ACC112 (cell line): ENCODE data around the gene C11orf91.
"Not testable (repeated sequence)": the region's sequence is repeated elsewhere in the genome, so short reads cannot be mapped to it uniquely, and the experiment has no call there.

ENCODE experiments used
- H2AFZ ChIP-seq: fragments of 200-600 bp; sonication (generic); one replicate; pipeline ENCODE4 v1.6.0; 2017; ENCODE audit warnings: antibody characterized with exemption, low read length; ENCODE audit not compliant: unreplicated experiment
- H3K27ac ChIP-seq: fragments of 200-600 bp; sonication (generic); 2 replicates; pipeline ENCODE4 v1.5.1; 2014; ENCODE audit warnings: low read depth, mild to moderate bottlenecking, antibody characterized with exemption, low read length, moderate library complexity
- H3K27me3 ChIP-seq: fragments of 200-600 bp; sonication (generic); 2 replicates; pipeline ENCODE4 v1.6.1; 2014; ENCODE audit warnings: mild to moderate bottlenecking, antibody characterized with exemption, low read length, moderate library complexity, mixed read lengths; ENCODE audit not compliant: insufficient read depth
- H3K36me3 ChIP-seq: fragments of 200-600 bp; sonication (generic); 2 replicates; pipeline ENCODE4 v1.6.1; 2016; ENCODE audit warnings: mild to moderate bottlenecking, antibody characterized with exemption, low read length, moderate library complexity, mixed read lengths; ENCODE audit not compliant: insufficient read depth
- H3K4me1 ChIP-seq: fragments of 200-600 bp; sonication (generic); one replicate; pipeline ENCODE4 v1.6.1; 2016; ENCODE audit warnings: low read length, mixed read lengths; ENCODE audit not compliant: insufficient read depth, unreplicated experiment, control insufficient read depth
- H3K4me3 ChIP-seq: fragments of 200-600 bp; sonication (generic); 2 replicates; pipeline ENCODE4 v1.5.1; 2014; ENCODE audit warnings: mild to moderate bottlenecking, low read depth, low read length
- H3K79me2 ChIP-seq: fragments of 200-600 bp; sonication (generic); one replicate; pipeline ENCODE4 v1.6.0; 2016; ENCODE audit warnings: low read length; ENCODE audit not compliant: control insufficient read depth, unreplicated experiment, insufficient read depth

C11orf91 gene

DNA sequence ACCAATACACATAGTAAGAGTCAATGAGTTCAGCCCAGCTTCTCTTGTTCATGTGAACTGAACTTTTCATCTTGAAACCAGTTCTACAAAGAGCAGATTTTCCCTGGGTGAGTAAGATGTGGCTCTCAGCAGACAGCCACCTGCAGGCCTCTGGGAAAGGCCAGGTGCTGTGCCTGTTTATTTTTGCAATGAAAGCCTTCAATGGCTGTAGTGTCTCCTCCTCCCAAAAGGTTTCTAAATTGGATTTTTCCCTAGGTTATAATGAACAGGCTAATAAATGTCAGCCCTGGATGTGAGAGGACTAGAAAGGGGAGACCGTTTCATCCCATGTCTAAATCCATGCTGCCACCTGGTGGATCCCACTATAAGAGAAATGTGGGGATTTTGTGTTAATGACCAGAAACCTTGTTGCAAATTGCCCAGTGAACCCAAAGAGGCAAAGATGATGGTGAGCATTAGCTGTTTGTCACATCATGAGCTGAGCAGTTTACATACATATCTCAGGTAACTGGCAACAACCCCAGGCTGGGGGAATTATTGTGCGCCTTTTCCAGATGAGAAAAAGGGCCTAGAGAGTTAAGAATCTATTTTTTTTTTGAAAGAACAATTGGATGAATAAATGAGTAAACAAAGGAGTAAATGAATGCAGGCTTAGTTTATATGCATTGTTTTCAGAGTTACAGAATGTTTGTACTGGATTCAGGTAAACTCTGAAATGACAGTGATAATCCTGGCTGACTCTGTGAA, 12.7 kb downstream of the C11orf91 start:
- Histone ChIP-seq H3K4me1 (peaks cover 43% of the 10 kb centered on the region), H2AFZ (no peak overlapping the region), H3K27ac (peak overlapping the region; percentile 97), H3K36me3 (no peaks in the 10 kb centered on the region), H3K27me3 (no peaks in the 10 kb centered on the region), H3K79me2 (no peaks in the 10 kb centered on the region), H3K4me3 (no peak overlapping the region)

DNA sequence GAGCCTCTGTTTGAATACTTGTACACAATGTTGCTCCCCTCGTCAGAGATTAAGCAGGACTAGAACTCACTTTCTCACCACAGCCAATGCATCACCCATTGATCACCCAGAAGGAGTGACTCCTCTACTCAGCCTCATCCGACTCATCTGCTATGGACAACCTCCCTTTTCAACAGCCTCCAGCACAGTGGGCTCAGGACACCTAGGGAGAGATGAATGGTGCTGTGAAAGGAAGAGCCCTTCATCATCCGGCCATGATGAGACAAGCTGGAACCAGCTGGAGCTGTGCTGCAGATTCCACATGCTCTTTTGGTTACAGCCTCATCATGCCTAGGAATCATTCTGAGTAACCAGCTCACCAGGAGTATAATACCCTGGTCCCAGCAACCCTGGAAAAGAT, 15.5 kb downstream of the C11orf91 start:
- H3K36me3 ChIP-seq = no peaks in the 10 kb centered on the region
- peaks cover 22% of the 10 kb centered on the region for H3K4me1 ChIP-seq
- no peaks in the 10 kb centered on the region for H3K27me3 ChIP-seq
- H3K27ac ChIP-seq = no peak overlapping the region
- H2AFZ ChIP-seq = no peak overlapping the region
- H3K4me3 ChIP-seq = no peak overlapping the region
- H3K79me2 ChIP-seq = no peaks in the 10 kb centered on the region

GRCh38 chr11:33684003-33684706, 16.5 kb downstream of the C11orf91 start:
- no peaks in the 10 kb centered on the region for H3K79me2 ChIP-seq
- H3K4me1 ChIP-seq = peaks cover 12% of the 10 kb centered on the region
- no peak overlapping the region for H3K27ac ChIP-seq
- no peak overlapping the region for H2AFZ ChIP-seq
- no peak overlapping the region for H3K4me3 ChIP-seq
- H3K27me3 ChIP-seq = no peaks in the 10 kb centered on the region
- no peaks in the 10 kb centered on the region for H3K36me3 ChIP-seq

- Histone ChIP-seq H3K4me1 (no peaks in the 10 kb centered on the region), H2AFZ (no peak overlapping the region), H3K79me2 (no peaks in the 10 kb centered on the region), H3K4me3 (no peak overlapping the region), H3K27ac (no peak overlapping the region), H3K27me3 (no peaks in the 10 kb centered on the region), H3K36me3 (no peaks in the 10 kb centered on the region)
These were observed 18.2 kb downstream of the C11orf91 start for GRCh38 chr11:33682446-33682845.

- Histone ChIP-seq H3K36me3 (no peaks in the 10 kb centered on the region), H3K27ac (no peak overlapping the region), H2AFZ (no peak overlapping the region), H3K4me3 (no peak overlapping the region), H3K79me2 (no peaks in the 10 kb centered on the region), H3K4me1 (no peaks in the 10 kb centered on the region), H3K27me3 (no peaks in the 10 kb centered on the region)
These were observed 18.6 kb downstream of the C11orf91 start for GRCh38 chr11:33682019-33682418.

DNA sequence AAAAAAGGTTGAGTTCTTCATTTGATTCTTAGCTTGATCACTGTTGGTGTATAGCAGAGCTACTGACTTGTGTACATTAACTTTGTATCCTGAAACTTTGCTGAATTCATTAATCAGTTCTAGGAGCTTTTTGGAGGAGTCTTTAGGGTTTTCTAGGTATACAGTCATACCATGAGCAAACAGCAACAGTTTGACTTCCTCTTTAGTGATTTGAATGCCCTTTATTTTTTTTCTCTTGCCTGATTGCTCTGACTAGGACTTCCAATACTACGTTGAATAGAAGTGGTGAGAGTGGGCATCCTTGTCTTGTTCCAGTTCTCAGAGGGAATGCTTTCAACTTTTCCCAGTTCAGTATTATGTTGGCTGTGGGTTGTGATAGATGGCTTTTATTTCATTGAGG, 22.0 kb downstream of the C11orf91 start:
- H3K4me3 ChIP-seq, H3K79me2 ChIP-seq, H3K36me3 ChIP-seq, H3K27ac ChIP-seq, H3K4me1 ChIP-seq, H2AFZ ChIP-seq, H3K27me3 ChIP-seq: not testable (repeated sequence)

DNA sequence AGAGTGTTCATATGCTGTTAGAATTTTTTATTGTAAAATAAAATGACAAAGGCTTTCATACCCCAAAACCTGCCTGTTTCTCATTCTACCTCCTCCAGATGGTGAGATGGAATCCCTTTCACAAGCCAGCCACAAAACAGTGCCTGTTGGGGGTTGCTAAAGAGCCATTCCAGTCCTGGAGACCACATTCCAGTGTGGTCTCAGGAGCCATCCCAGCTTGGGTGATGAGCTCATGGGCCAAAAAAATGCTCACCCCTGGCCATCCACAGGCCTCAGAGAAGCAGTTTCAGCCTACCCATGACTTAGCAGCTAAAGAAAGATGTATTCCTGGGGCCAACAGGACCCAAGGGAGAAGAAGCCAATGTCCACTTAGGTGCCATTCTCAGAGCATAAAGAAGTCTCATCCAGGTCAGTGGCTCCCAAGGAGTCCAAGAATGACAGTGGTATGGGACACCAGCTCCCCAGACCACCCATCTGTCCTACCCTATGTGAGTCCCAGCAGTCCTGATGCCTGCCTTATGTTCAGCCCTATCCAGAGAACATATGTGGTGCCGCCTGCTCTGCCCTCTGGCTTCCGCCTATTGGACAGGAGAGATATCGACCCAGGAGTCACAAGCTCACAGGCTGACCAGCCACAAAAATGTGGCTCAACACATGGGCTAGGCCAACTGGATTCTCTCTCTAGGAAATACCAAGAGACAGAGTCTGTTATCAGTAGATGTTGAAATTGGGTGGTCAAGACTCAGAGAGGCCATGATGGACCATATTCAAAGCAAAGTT, 26.4 kb downstream of the C11orf91 start:
- no peaks in the 10 kb centered on the region for H3K36me3 ChIP-seq

GRCh38 chr11:33672273-33672672, 28.4 kb downstream of the C11orf91 start:
- Histone ChIP-seq H3K27ac (no peak overlapping the region), H3K4me3 (no peak overlapping the region), H3K79me2 (no peaks in the 10 kb centered on the region), H3K4me1 (peaks cover 24% of the 10 kb centered on the region), H2AFZ (no peak overlapping the region), H3K27me3 (no peaks in the 10 kb centered on the region), H3K36me3 (peaks cover 6% of the 10 kb centered on the region; the same call in 1 of the 2 replicates)

More for the DNA sequence above, 26.4 kb downstream of the C11orf91 start:
- H3K27me3 ChIP-seq = no peaks in the 10 kb centered on the region
- no peak overlapping the region for H3K4me3 ChIP-seq
- no peak overlapping the region for H2AFZ ChIP-seq
- no peaks in the 10 kb centered on the region for H3K79me2 ChIP-seq
- H3K27ac ChIP-seq = no peak overlapping the region
- H3K4me1 ChIP-seq = peaks cover 24% of the 10 kb centered on the region

DNA sequence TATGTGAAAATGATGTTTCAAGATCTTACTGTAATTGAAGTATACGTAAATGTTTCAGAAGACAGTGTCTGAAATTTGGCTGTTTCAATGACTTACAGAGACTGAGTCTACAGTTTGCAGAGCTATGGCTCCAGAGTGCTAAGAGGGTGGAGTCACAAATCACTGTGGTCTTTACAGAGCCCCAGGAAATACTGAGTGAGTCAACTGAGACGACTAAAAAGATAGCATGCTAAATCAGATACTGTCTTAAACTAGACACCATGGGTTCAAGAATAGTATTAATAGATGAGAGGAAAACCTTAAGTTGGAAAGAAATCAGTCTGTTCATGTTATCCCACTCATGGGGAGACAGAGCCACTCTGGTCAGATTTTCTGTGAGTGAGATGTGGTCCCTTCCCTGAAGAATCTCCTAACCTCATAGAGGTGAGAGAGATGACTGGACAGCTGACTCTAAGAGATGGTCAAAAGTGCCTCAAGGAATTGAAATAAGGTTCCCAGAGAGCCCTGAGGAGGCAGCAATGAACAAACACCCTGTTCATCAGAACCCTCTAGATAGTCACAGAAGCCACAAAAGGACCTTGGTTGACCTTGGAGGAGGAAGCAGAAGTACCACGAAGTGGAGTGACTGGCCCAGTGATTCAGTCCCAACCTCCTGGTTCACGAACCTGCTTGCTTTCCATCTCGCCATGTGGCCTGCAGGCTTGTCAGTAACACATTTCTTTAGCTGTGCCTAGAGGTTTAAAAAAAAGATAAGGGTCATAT, 30.2 kb downstream of the C11orf91 start:
- Histone ChIP-seq H3K36me3 (peaks cover 6% of the 10 kb centered on the region; the same call in 1 of the 2 replicates), H3K27me3 (no peaks in the 10 kb centered on the region), H3K79me2 (no peaks in the 10 kb centered on the region), H3K4me1 (peaks cover 24% of the 10 kb centered on the region), H2AFZ (no peak overlapping the region), H3K27ac (peak overlapping the region; percentile 60), H3K4me3 (peak overlapping the region; percentile 3; the same call in 1 of the 2 replicates)
